Measurements from ENCODE around the gene MPDU1.

- TF ChIP-seq, protein P1, sequence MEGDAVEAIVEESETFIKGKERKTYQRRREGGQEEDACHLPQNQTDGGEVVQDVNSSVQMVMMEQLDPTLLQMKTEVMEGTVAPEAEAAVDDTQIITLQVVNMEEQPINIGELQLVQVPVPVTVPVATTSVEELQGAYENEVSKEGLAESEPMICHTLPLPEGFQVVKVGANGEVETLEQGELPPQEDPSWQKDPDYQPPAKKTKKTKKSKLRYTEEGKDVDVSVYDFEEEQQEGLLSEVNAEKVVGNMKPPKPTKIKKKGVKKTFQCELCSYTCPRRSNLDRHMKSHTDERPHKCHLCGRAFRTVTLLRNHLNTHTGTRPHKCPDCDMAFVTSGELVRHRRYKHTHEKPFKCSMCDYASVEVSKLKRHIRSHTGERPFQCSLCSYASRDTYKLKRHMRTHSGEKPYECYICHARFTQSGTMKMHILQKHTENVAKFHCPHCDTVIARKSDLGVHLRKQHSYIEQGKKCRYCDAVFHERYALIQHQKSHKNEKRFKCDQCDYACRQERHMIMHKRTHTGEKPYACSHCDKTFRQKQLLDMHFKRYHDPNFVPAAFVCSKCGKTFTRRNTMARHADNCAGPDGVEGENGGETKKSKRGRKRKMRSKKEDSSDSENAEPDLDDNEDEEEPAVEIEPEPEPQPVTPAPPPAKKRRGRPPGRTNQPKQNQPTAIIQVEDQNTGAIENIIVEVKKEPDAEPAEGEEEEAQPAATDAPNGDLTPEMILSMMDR (optimal IDR thresholded peaks at IDR 0.05 in 1 of 3, IDR thresholded peaks at IDR 0.05 in 1 of 3, conservative IDR thresholded peaks at IDR 0.05 in 1 of 3; ENCODE audit: extremely low read depth in 1 of 3, insufficient read depth in 2 of 3, low read length in 3 of 3) = no peak
- TF ChIP-seq EZH2 (IDR thresholded peaks at IDR 0.05; ENCODE audit: low read length) = no peak
Measured at GRCh38 chr17:7579834-7580603, 3.6 kb upstream of the MPDU1 start.

Measured in keratinocyte (primary cell).